CD14-positive monocyte (primary cell): ENCODE results near the gene CDH13. TPM values are rescaled to one million over a fixed set of nuclear protein-coding genes. Genes with fewer than 3 reads are reported as not detected.

Experiments
- DNase-seq, 3 donors: peaks; one replicate each; pipeline ENCODE4 v3.0.0-alpha.2; 2011 to 2022
- H2AFZ ChIP-seq: 2 replicates; pipeline ENCODE4 v1.6.0; 2012; ENCODE audit warnings: mild to moderate bottlenecking, low read depth, low read length, inconsistent platforms; ENCODE audit not compliant: insufficient read depth, poor library complexity, severe bottlenecking
- H3K27ac ChIP-seq, 2 donors: 1 replicate in 1 of 2; 2 replicates in 1 of 2; pipeline ENCODE4 v1.5.1; 2012 to 2013; ENCODE audit warnings: low read length in 2 of 2, control low read depth in 1 of 2, inconsistent platforms in 1 of 2, low read depth in 1 of 2, mild to moderate bottlenecking in 1 of 2
- H3K27me3 ChIP-seq, 2 donors: one replicate each; pipeline versions ENCODE4 v1.6.0 to v1.6.1; 2011 to 2013; ENCODE audit warnings: low read length in 2 of 2; ENCODE audit not compliant: control insufficient read depth in 2 of 2, insufficient read depth in 2 of 2
- H3K36me3 ChIP-seq, 2 donors: replicated peaks in 1 of 2; 1 replicate in 1 of 2; 2 replicates in 1 of 2; pipeline versions ENCODE4 v1.5.1 to v1.6.1; 2012 to 2013; ENCODE audit warnings: low read length in 2 of 2, control low read depth in 1 of 2, inconsistent platforms in 1 of 2, mild to moderate bottlenecking in 1 of 2; ENCODE audit not compliant: insufficient read depth in 2 of 2, control insufficient read depth in 1 of 2
- H3K4me1 ChIP-seq, 2 donors: 1 replicate in 1 of 2; 2 replicates in 1 of 2; pipeline versions ENCODE4 v1.5.1 to v1.6.1; 2012 to 2013; ENCODE audit warnings: low read length in 2 of 2, control low read depth in 1 of 2, inconsistent platforms in 1 of 2, mild to moderate bottlenecking in 1 of 2, moderate library complexity in 1 of 2; ENCODE audit not compliant: insufficient read depth in 2 of 2, control insufficient read depth in 1 of 2
- H3K4me2 ChIP-seq: replicated peaks from 2 replicates; pipeline ENCODE3; 2012; ENCODE audit warnings: low read length, moderate library complexity, mild to moderate bottlenecking; ENCODE audit not compliant: poor library complexity, severe bottlenecking; ENCODE audit errors: extremely low read depth
- H3K4me3 ChIP-seq, 3 experiments: fragments of 200-600 bp in 1 of 3; sonication (generic) in 1 of 3; replicated peaks in 1 of 3; 1 replicate in 2 of 3; 2 replicates in 1 of 3; pipeline ENCODE4 v1.5.1; 2011 to 2013; ENCODE audit warnings: low read length in 3 of 3, mild to moderate bottlenecking in 3 of 3, control low read depth in 2 of 3, low read depth in 2 of 3, inconsistent platforms in 1 of 3, moderate library complexity in 1 of 3
- H3K79me2 ChIP-seq: 2 replicates; pipeline ENCODE4 v1.6.0; 2012; ENCODE audit warnings: mild to moderate bottlenecking, control low read depth, inconsistent platforms, low read length, moderate library complexity; ENCODE audit not compliant: insufficient read depth
- H3K9ac ChIP-seq: 2 replicates; pipeline ENCODE4 v1.6.0; 2017; ENCODE audit warnings: low read length, mild to moderate bottlenecking; ENCODE audit not compliant: insufficient read depth, poor library complexity, severe bottlenecking
- H3K9me3 ChIP-seq, 2 donors: replicated peaks in 1 of 2; 1 replicate in 1 of 2; 2 replicates in 1 of 2; pipeline versions ENCODE4 v1.5.1 to v1.6.1; 2012 to 2013; ENCODE audit warnings: low read length in 2 of 2, control low read depth in 1 of 2; ENCODE audit not compliant: control insufficient read depth in 1 of 2, insufficient read depth in 1 of 2
- H4K20me1 ChIP-seq: 2 replicates; pipeline ENCODE4 v1.6.0; 2012; ENCODE audit warnings: mild to moderate bottlenecking, low read length, control low read depth, moderate library complexity; ENCODE audit not compliant: insufficient read depth
- H3K27ac Mint-ChIP-seq, 7 donors: one replicate each; pipeline ENCODE4 v1.8.0; 2020; ENCODE audit warnings: mild to moderate bottlenecking in 7 of 7, mixed read lengths in 7 of 7, moderate library complexity in 6 of 7, inconsistent platforms in 2 of 7
- H3K27me3 Mint-ChIP-seq, 3 donors: one replicate each; pipeline ENCODE4 v1.8.0; 2021 to 2022; ENCODE audit warnings: low read depth in 3 of 3, mild to moderate bottlenecking in 3 of 3, mixed read lengths in 3 of 3, moderate library complexity in 3 of 3, inconsistent platforms in 1 of 3
- H3K36me3 Mint-ChIP-seq, 2 donors: one replicate each; pipeline ENCODE4 v1.8.0; 2020; ENCODE audit warnings: mixed read lengths in 2 of 2, inconsistent platforms in 1 of 2, mild to moderate bottlenecking in 1 of 2
- H3K4me1 Mint-ChIP-seq: one replicate; pipeline ENCODE4 v1.8.0; 2020; ENCODE audit warnings: mild to moderate bottlenecking, mixed read lengths
- H3K4me3 Mint-ChIP-seq, 2 donors: one replicate each; pipeline ENCODE4 v1.8.0; 2020; ENCODE audit warnings: mild to moderate bottlenecking in 2 of 2, mixed read lengths in 2 of 2, moderate library complexity in 1 of 2
- H3K9me3 Mint-ChIP-seq, 7 donors: one replicate each; pipeline ENCODE4 v1.8.0; 2020 to 2022; ENCODE audit warnings: mixed read lengths in 7 of 7, mild to moderate bottlenecking in 6 of 7, moderate library complexity in 6 of 7, inconsistent platforms in 2 of 7
- WGBS: methylation state at CpG from one replicate; pipeline ENCODE4 v1.1.5; 2013; ENCODE audit warnings: missing lambda C conversion rate; ENCODE audit not compliant: insufficient coverage; 5-methylcytosine and 5-hydroxymethylcytosine counted together
- intact Hi-C, 2 donors: fragments of 100-400 bp; cut with micrococcal nuclease; formaldehyde crosslinking; loops; one replicate each; pipeline versions ENCODE4 v1.15.0 to v1.15.1; 2023
- polyA plus RNA-seq, 3 donors: library from polyadenylated mRNA; depleted of rRNA in 1 of 3; unstranded in 2 of 3; stranded (reverse) in 1 of 3; fragments of 300-500 nt in 2 of 3; fragments of >200 nt in 1 of 3; fragmentation: Illumina TruSeq in 2 of 3; gene quantifications; 1 replicate in 2 of 3; 2 replicates in 1 of 3; pipeline ENCODE4 v1.2.3, GENCODE V29; 2012 to 2021
- TF ChIP-seq, protein P1 (sequence below): fragments of 200-600 bp; IDR thresholded peaks from one replicate; pipeline ENCODE4 v1.8.0; 2022; ENCODE audit warnings: antibody characterized with exemption, mild to moderate bottlenecking

CDH13 gene
- polyA plus RNA-seq, 3 donors = 0.13 to 0.19 TPM; not detected in 1

DNA sequence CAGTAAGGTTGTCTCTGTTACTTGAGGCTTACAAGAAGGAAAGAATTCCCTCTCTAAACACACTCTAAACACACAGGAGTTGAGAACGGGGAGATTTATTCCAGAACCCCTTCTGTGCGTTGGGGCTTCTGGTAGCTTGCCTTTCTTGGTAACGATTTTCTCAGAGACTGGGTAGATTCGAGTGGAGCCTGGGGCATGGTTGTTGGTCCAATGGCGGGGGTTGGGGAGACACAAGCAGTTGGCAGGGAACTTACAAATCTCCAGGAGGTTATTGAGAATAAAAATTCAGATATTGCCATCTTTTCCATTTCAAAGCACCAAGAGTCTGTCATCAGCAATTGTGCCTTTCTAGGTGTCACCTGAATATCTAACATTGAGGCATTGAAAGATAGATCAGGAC is 251.7 kb downstream of the CDH13 start:
- H2AFZ ChIP-seq = no peak overlapping the region
- H3K4me1 ChIP-seq = no peaks in the 10 kb centered on the region
- H3K4me2 ChIP-seq = no peak overlapping the region
- TF ChIP-seq, protein P1, sequence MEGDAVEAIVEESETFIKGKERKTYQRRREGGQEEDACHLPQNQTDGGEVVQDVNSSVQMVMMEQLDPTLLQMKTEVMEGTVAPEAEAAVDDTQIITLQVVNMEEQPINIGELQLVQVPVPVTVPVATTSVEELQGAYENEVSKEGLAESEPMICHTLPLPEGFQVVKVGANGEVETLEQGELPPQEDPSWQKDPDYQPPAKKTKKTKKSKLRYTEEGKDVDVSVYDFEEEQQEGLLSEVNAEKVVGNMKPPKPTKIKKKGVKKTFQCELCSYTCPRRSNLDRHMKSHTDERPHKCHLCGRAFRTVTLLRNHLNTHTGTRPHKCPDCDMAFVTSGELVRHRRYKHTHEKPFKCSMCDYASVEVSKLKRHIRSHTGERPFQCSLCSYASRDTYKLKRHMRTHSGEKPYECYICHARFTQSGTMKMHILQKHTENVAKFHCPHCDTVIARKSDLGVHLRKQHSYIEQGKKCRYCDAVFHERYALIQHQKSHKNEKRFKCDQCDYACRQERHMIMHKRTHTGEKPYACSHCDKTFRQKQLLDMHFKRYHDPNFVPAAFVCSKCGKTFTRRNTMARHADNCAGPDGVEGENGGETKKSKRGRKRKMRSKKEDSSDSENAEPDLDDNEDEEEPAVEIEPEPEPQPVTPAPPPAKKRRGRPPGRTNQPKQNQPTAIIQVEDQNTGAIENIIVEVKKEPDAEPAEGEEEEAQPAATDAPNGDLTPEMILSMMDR = no peak
- Mint-ChIP-seq H3K4me1 (no peaks in the 10 kb centered on the region), H3K36me3 (no peaks in the 10 kb centered on the region), H3K27me3 (peaks cover 0 to 4% (median 0%) of the 10 kb centered on the region in 3 donors), H3K27ac (no peak overlapping the region), H3K4me3 (no peak overlapping the region), H3K9me3 (peaks cover 0 to 2% (median 0%) of the 10 kb centered on the region in 7 donors)
- no peak overlapping the region for H3K9ac ChIP-seq
- no peaks in the 10 kb centered on the region for H4K20me1 ChIP-seq
- no peaks in the 10 kb centered on the region for H3K27me3 ChIP-seq
- DNase-seq = no peak
- no peaks in the 10 kb centered on the region for H3K36me3 ChIP-seq
- intact Hi-C loops = no loop called here
- H3K27ac ChIP-seq = no peak overlapping the region
- no peaks in the 10 kb centered on the region for H3K9me3 ChIP-seq
- H3K4me3 ChIP-seq = no peak overlapping the region
- H3K79me2 ChIP-seq = no peaks in the 10 kb centered on the region
- no CpG with 5 or more reads among the region's 5 CpGs for WGBS

DNA sequence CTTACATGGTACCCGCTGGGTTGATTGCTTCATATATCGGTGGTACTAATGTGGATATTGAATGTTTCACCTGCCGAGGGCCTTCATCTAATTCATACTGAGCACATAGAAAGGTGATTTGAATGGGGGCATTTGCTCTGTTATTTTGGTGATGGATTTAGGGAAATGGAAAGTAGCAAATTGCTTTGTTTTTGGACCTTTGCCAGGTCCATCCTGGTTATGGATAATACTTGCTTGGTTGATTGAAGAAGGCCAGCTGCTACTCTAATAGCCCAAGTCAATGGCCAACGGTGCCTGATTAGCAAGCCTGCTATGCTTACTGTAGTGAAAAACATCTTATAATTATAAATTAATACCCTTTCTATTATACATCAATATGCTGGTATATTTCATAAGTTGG is 253.6 kb downstream of the CDH13 start:
- Histone ChIP-seq H3K9me3 (no peaks in the 10 kb centered on the region), H3K27ac (no peak overlapping the region), H3K36me3 (no peaks in the 10 kb centered on the region), H3K9ac (no peak overlapping the region), H3K4me1 (no peaks in the 10 kb centered on the region), H3K79me2 (no peaks in the 10 kb centered on the region), H3K4me2 (no peak overlapping the region), H4K20me1 (no peaks in the 10 kb centered on the region), H2AFZ (no peak overlapping the region), H3K27me3 (no peaks in the 10 kb centered on the region), H3K4me3 (no peak overlapping the region)
- TF ChIP-seq, protein P1 = no peak
- intact Hi-C loops = no loop called here
- no peaks in the 10 kb centered on the region for H3K36me3 Mint-ChIP-seq
- H3K9me3 Mint-ChIP-seq = no peaks in the 10 kb centered on the region
- H3K4me1 Mint-ChIP-seq = no peaks in the 10 kb centered on the region
- no peak for DNase-seq
- 93% methylated on average over 3 of the region's 4 CpGs for WGBS
- H3K4me3 Mint-ChIP-seq = no peak overlapping the region
- H3K27ac Mint-ChIP-seq = no peak overlapping the region
- peaks cover 0 to 5% (median 0%) of the 10 kb centered on the region in 3 donors for H3K27me3 Mint-ChIP-seq
